Ammon's horn (tissue), 1 donor: ENCODE results near the gene TAF4B.
"Not testable (repeated sequence)": the region's sequence is repeated elsewhere in the genome, so short reads cannot be mapped to it uniquely, and the experiment has no call there.

Experiments
- DNase-seq: peaks from one replicate; pipeline ENCODE4 v3.0.0-alpha.2; 2016; ENCODE audit warnings: low spot score

Gene TAF4B

DNA sequence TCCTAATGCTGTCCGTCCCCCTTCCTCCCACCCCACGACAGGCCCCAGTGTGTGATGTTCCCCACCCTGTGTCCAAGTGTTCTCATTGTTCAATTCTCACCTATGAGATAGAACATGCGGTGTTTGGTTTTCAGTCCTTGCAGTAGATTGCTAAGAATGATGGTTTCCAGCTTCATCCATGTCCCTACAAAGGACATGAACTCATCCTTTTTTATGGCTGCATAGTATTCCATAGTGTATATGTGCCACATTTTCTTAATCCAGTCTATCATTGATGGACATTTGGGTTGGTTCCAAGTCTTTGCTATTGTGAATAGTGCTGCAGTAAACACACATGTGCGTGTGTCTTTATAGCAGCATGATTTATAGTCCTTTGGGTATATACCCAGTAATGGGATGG lies 12.5 kb downstream of the TAF4B start:
- DNase-seq, result not testable (repeated sequence)

- not testable (repeated sequence) for DNase-seq
Measured at GRCh38 chr18:26242392-26242791, 16.1 kb downstream of the TAF4B start.

- not testable (repeated sequence) for DNase-seq
Measured at GRCh38 chr18:26245434-26245833, 19.2 kb downstream of the TAF4B start.

- DNase-seq, result no peak
Measured at GRCh38 chr18:26252411-26252810, 26.2 kb downstream of the TAF4B start.

DNA sequence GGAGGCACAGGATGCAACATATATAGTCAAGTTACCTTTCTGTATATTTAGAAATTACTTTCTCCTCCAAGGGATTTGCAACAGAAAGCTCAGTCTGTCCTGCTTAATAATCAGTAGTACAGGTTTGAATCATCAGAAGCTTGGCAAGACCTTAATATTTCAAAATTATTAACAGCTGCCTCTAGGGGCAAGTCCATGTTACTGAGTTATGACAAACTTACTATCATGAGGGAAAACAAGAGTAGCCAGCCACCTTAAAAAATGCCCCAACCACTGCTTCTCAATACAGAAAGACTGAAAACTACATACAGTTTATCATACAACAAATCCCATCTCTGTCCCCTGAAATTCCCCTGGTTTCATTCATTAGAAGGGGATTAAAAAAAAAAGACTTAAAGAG lies 28.6 kb downstream of the TAF4B start:
- not testable (repeated sequence) for DNase-seq

DNA sequence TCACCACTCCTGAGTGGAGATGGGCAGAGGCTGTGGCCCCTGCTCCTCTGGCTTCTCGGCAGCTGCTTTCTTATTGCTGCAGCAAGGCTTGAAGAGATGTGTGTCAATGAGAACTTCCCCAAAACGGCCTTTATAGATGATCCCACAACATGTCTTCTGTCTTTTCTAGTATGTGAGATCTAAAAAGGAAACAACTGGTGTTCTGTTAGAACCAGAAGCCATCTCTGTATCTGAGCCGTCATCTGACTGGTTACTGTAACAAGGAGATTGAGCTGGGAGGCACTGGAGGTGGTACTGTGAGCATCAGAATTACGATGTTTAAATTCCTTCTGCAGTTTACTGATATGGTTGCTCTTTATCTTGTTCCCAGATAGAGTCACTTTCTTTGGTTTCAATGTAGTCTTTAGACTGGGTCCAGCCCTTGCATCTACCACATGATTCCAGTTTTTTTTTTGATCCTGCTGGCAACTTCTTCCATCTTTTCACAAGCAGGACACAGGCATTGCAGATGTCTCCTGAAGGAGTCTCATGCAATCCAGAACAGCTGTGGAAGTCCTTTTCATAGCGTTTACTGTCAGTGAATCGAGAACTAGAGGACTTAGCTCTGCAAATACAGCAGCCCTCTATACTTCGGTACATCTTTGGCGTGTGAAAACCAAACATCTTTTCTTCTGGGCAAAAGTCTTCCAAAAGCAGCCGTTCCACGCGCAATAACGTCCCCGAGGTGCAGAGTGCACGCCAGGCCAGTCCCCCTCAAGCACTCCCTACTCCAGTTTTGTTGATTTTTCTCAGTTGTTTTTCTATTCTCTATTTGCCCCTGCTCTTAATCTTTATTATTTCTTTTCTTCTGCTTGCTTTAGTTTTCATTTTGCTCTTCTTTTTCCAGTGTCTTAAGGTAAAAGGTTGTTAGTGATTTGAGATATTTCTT lies 29.7 kb downstream of the TAF4B start:
- DNase-seq, result no peak

GRCh38 chr18:26258711-26259110 lies 32.5 kb downstream of the TAF4B start:
- DNase-seq, result no peak

GRCh38 chr18:26259416-26259815 lies 33.2 kb downstream of the TAF4B start:
- not testable (repeated sequence) for DNase-seq

DNA sequence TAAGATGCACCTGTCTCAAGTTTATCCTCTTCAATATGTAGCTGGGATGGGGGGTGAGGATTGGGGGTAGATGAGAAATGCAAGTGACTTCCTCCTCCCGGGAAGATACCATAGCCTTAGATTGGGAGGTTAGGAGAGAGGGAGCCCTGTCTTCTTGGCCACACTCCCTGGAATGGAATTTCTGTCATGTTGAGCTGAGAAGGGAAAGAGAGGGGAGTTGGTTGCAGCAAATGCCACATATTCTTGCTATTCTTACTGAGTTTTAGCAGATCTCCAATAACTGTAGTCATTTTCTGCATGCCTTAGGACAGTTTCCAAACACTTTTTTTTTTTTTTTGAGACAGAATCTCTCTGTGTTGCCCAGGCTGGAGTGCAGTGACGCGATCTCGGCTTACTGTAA lies 35.9 kb downstream of the TAF4B start:
- DNase-seq, result no peak

DNA sequence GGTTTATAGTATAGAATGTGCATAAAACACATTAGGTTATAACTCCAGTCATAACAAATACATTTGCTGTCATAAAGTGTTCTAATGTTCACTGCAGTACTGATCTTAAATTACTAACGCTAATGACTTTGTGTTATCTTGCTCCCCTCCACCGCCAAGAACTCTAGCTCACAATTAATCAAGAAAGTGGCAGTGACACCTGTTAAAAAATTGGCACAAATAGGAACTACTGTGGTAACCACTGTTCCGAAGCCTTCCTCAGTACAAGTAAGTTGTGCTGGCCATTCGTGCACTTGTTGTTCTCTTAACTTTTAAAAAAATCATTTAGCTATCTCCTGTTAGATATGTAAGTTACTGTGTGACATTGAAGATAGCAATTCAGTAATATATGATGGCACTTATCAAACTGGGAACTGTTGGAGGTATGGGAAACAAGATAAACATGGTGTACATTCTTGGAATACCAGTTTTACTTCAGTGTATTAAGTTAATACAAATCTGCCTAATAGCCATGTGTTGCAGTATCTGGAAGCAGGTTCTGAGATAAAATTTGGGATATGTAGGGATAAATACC lies 41.2 kb downstream of the TAF4B start:
- DNase-seq, result no peak

- DNase-seq, result no peak
Measured at GRCh38 chr18:26268454-26268853, 42.2 kb downstream of the TAF4B start.

DNA sequence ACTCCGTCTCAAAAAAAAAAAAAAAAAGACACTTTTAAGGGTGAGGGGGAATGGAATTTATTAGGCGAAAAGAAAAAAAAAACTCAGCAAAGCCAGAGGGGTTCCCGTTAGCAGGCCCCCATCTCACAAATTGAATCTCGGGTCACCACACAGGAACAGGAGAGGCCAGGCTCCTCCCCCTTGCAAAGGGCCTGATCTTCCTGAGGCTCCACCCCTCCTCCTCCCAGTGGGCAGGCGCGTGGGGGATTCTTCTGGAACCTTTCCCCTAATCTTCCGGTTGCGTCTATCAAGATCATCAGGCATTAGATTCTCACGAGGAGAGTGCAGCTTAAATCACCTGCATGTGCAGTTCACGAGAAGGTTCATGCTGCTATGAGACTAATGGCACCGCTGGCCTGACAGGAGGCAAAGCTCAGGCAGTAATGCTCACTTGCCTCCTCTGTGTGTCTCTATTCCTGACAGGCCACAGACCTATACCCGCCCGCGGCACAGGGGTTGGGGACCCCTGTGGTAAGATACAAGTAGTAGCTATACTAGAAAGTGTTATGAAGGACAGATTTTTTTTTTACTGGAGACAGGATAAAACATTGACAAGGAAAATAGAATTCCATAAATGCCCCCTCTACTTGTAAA lies 45.8 kb downstream of the TAF4B start:
- DNase-seq, result no peak

- no peak for DNase-seq
Measured at GRCh38 chr18:26277374-26277773, 51.1 kb downstream of the TAF4B start.

DNA sequence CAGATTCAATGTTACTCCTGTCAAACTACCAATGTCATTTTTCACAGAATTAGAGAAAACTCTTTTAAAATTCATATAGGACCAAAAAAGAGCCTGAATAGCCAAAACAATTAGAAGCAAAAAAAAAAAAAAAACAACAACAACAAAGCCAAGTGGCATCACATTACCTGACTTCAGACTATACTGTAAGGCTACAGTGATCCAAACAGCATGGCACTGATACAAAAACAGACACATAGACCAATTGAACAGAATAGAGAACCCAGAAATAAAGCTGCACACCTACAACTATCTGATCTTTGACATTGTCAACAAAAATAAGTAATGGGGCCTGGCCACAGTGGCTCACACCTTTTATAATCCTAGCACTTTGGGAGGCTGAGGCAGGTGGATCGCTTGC lies 53.2 kb downstream of the TAF4B start:
- DNase-seq, result no peak

- no peak for DNase-seq
Measured at GRCh38 chr18:26286008-26286407, 59.8 kb downstream of the TAF4B start.

DNA sequence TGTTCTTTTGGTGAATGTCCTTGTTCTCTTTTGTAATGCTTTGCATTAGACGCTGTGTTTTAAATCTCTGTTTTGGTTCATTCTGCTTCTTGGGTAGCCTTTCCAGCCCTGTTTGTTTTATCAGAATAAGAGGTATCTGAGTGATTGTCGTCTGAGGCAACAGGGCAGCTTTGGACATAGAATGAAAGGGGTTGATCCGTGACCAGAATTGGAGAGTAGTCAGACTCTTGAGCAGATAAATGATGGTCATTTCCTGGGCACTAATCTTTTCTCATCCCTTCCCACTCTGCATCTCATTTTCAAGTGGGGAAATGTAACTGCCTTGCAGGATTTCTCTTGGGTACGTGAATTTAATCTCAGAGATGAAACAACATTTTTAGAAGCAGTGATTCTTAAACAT lies 61.4 kb downstream of the TAF4B start:
- no peak for DNase-seq

DNA sequence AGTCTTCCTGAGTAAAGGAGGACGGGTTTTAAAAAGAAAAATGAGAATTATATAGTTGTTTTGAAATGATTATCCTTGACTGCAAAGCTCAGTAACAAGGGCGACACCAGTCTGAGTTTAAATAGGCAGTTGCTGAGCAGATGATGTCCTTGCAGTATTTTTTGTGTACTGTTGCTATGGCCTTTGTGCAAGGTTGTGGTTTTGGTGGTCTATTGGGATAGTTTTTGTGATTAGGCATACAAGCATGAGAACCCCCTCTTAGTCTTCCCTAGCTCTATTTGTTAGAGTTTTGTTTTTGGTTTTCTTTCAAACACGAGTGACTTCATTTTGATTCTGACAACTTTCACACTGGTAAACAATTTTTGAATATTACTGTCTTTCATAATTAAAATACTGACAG lies 64.1 kb downstream of the TAF4B start:
- no peak for DNase-seq

GRCh38 chr18:26293982-26294381 lies 67.7 kb downstream of the TAF4B start:
- DNase-seq, result no peak

- no peak for DNase-seq
Measured at GRCh38 chr18:26298107-26298506, 71.9 kb downstream of the TAF4B start.

DNA sequence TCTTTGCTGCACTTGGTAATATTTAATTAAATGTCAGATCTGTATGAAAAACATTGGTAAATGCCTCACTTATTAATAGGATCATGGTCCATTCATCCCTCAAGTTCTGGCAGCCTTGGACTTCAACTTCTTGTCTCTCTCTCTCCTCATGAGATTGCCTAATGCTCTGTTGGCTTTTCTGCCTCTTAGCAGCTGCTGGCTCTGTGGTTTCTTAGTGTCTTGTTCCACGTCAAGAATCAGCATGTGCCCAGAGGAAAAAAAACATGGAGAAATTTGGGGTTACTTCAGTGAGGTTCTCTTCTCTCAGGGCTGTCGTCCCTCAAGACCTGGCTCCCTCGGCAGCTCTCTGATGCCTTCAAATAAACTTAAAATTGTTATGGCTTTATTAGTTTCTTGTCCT lies 75.4 kb downstream of the TAF4B start:
- peak; percentile 11 for DNase-seq

DNA sequence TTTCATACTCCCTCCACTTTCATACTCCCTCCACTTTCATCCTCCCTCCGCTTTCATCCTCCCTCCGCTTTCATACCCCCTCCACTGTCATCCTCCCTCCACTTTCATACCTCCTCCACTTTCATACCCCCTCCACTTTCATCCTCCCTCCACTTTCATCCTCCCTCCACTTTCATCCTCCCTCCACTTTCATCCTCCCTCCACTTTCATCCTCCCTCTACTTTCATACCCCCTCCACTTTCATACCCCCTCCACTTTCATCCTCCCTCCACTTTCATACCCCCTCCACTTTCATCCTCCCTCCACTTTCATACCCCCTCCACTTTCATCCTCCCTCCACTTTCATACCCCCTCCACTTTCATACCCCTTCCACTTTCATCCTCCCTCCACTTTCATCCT lies 77.0 kb downstream of the TAF4B start:
- DNase-seq, result not testable (repeated sequence)

GRCh38 chr18:26304511-26304910 lies 78.3 kb downstream of the TAF4B start:
- no peak for DNase-seq

DNA sequence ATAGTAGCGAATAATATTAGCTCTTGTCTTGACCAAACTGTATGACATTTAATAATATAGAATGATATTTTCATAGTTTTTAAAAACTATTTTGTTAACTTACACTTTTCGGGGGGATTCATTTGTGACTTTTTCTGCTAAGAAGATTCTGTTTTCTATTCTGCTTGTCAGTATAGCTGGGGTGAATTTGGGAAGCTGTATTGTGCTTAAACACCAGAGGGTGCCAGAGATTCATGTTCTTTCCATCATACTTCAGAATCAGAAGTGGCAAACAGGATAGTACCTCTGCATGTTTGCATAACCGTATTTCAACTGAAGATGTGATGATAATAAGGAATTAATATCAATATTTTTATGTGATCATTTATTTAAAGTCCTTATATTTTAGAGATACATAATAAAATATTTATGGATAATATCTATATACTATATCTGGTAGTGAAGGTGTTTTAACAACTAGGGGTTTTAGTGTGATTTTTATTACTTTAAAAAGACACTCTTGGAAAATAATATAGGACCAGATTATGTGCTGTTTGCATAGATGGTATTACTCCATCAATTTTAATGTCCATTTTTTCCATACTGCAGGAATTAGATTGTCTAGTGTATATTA lies 81.0 kb downstream of the TAF4B start:
- DNase-seq, result peak; percentile 75
